Stimulated activated CD8-positive, alpha-beta memory T cell treated with anti-CD3 and anti-CD28 coated beads, Interleukin-7, amount 100 ng/mL, for 4 hours (primary cell): ENCODE results near the gene MTCH1.

Experiments
- DNase-seq, 2 donors: peaks; one replicate each; pipeline ENCODE4 v3.0.0-alpha.2; 2020; ENCODE audit warnings: low read depth in 2 of 2

The MTCH1 gene, protein sequence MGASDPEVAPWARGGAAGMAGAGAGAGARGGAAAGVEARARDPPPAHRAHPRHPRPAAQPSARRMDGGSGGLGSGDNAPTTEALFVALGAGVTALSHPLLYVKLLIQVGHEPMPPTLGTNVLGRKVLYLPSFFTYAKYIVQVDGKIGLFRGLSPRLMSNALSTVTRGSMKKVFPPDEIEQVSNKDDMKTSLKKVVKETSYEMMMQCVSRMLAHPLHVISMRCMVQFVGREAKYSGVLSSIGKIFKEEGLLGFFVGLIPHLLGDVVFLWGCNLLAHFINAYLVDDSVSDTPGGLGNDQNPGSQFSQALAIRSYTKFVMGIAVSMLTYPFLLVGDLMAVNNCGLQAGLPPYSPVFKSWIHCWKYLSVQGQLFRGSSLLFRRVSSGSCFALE

DNA sequence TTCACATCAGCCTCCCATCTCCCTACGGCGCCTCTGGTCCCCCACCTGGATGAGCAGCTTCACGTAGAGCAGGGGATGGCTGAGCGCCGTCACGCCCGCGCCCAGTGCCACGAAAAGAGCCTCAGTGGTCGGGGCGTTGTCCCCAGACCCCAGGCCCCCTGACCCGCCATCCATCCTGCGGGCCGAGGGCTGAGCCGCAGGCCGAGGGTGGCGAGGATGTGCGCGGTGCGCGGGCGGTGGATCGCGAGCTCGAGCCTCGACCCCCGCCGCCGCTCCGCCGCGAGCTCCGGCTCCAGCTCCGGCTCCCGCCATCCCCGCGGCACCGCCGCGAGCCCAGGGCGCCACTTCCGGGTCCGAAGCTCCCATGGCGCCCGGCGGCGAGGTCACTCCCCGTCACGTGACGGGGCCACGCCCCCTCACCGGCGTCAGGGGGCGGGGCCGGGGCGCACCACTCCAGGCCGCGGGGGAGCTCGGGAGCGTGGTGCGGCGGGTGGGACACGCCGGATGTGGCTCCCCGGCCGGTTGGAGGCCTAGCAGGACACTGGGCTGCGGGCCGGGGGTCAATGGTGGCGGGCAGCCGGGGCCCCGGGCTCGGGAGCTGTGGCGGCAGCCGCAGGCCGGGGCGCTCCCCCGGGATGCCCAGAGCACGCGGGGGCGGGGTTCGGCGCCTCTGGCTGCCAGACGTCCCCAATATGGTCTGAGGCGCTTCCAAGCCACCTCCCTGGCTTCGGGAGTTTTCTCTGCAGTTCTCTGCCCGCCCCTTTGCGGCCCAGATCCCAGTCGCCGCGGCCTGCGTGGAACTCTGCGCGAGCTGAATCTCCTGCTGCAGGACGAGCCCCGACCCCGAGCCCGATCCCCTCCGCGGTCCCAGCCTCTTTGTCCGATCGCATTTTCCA lies at the start of gene MTCH1:
MTCH1 (minus strand) TSS at position 389 of the 896 bp plus-strand sequence; CDS start at position 366, 23 bp downstream.
- peak; percentile 55 to 80 for DNase-seq

DNA sequence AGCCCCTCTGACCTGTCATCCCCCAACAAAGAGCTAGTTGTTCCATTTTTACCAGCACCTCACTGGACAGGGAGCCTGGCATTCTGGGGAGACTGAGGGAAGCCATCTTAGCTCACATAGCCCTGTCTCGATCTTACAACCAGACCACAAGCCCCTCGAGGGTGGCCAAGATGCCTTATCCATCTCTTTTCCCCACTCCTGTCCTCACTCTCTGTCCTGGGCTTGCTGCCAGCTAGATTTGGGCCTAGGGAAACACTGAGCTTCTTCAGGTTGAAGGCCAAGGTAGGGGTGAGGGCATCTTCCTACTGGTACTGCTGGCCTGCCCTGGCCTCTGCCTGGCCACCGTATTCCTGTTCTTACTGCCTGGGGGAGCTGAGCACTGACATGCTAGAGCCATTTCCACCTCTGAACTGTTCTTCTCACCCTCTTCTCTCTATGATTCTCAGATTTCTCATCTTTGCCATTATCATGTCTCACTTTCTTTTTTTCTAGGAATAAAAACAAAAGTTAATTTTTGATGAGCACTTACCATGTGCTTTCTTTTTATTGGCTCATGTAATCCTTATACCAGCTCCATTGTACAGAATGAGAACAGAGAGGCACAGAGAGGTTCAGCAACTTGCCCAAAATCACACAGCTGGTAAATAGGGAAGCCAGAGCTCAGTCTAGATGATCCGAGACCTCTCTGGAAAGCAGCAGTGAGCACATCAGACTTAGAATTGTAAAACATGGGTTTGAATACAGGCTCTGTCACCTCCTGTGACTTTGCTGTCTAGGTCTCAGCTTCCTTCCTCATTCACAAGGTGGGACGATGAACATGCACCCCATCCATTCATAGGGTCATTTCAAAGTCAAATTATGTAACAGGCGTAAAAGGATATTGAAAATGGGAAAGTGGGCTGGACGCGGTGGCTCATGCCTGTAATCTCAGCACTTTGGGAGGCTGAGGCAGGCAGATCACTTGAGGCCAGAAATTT lies 48.1 kb upstream of the MTCH1 start:
- no peak for DNase-seq

DNA sequence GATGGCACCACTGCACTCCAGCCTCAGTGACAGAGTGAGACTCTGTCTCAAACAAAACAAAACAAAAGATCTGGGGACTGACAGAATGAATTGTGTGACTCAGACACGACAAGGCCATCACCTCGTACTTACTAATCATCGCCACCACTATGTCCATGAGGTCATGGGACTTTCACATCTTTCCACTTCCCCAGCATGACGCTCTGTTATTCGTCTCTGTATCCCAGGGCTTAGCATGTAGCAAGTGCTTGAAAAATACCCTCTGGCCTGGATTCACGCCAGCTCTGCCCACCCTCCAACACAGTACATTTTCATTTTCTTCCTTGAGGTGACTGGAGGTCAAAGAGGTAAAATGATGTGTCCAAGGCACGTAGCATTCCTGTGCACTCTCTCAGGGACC lies 47.3 kb upstream of the MTCH1 start:
- peak; percentile 17 to 26 for DNase-seq

DNA sequence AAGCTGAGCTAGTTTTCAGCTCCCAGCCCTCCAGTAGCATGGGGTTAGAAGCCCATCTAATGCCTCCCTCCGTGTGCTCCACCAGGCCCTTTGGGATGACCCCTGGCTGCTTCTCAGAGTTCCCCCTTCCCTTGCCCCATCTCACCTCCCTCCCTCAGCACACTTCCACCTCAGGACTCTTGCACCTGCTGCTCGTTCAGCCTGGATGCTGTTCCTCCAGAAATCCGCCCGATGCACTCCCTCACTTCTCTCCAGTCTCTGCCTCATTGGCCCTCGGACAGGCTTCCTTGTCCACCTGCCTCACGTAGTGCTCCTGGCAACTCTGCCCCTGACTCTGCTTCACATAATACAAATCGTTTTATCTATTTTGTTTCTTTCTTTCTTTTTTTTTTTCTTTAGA lies 46.2 kb upstream of the MTCH1 start:
- DNase-seq, result no peak

DNA sequence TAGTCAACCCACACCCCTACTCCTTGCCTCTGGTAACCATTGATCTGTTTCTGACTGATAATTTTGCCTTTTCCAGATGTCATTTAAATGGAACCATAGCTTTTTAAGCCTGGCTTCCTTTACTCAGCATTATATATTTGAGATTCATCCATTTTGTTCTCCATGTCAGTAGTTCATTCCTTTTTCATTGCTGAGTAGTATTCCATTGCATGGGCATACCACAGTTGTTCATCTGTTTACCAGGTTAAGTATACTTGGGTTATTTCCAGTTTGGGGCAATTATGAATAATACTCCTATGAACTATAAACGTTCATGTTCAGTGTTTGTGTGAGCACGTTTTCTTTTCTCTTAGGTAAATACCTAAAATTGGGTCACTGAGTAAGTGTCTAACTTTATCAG lies 44.6 kb upstream of the MTCH1 start:
- DNase-seq, result no peak

DNA sequence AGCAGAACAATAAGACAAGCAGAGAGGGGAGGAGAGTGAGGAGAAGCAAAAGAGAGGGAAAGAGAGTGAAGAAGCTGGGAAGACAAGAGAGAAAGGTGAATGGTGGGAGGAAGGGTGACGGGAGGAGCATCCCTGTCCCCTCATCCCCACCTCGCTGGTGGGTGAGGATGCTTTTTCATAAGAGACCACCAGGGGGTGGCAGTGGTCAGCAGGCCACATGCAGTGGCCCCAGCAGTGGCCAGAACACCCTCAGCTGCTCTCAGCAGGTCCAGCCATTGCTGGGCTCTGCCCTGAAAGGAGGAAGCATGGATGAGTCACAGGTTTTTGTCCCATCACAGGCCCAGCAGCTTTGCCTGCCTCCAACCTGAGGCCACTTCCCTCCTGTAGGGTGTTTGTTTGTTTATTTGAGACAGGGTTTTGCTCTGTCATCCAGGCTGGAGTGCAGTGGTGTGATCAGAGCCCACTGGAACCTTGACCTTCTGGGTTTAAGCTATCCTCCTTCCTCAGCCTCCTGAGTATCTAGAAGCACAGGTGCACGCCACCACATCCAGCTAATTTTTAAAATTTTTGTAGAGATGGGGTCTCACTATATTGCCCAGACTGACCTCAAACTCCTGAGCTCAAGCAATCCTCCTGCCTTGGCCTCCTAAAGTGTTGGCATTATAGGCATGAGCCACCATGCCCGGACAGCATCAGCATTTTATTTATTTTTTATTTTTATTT lies 43.4 kb upstream of the MTCH1 start:
- DNase-seq, result peak in 1 of 2 donors; percentile 18

DNA sequence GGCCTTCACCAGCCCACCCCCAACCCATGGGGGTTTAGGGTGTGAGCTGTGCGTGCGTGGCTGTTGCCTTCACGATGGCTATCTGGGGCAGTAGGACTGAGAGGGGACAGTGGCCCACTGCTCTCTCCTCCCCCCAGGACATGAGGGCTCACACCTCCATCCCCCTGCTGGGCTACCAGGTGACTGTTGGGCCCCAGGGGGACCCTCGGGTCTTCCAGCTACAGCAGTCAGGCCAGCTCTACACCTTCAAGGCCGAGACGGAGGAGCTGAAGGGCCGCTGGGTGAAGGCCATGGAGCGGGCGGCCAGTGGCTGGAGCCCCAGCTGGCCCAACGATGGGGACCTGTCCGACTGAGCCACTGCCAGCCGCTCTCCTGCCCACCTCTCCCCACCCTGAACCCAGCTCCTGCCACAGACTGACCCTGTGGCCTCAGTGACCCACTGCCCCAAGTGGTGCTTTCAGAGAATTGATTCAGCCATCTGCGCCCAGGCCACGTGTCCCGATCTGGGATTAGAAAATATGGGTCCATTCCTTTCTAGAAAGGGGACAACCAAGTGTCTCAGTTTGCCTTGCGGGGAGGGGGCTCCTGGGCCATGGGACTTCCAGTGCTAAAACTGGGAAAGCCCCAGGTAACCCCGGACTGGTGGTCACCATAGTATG lies 41.9 kb upstream of the MTCH1 start:
- DNase-seq, result no peak

DNA sequence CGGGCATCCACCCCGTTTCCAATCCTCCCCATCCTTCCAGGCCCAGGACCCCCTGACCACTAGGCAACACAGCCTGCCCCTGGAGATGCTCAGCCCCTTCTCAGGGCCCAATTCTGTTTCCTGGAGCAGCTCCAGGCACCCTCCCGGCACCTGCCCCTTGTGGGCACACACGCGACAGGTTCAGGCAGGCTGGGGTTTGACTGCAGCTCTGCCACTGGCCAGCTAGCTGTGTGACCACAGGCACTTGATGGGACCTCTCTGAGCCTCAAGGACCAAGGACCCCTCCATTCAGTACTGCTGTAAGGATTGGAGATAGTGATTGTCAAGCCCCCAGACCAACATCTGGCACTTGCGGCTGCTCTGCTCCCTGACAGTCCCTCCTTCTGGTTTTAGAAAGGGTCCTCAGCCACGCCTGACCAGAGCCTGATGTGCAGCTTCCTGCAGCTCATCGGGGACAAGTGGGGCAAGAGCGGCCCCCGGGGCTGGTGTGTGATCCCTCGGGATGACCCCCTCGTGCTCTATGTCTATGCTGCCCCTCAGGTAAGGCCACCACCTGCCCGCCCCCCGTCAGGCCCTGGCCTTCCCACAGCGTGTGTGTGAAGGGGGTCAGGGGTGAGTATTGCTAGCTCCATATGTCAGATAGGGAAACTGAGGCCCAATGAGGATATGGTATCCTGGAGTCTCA lies 41.2 kb upstream of the MTCH1 start:
- no peak for DNase-seq

DNA sequence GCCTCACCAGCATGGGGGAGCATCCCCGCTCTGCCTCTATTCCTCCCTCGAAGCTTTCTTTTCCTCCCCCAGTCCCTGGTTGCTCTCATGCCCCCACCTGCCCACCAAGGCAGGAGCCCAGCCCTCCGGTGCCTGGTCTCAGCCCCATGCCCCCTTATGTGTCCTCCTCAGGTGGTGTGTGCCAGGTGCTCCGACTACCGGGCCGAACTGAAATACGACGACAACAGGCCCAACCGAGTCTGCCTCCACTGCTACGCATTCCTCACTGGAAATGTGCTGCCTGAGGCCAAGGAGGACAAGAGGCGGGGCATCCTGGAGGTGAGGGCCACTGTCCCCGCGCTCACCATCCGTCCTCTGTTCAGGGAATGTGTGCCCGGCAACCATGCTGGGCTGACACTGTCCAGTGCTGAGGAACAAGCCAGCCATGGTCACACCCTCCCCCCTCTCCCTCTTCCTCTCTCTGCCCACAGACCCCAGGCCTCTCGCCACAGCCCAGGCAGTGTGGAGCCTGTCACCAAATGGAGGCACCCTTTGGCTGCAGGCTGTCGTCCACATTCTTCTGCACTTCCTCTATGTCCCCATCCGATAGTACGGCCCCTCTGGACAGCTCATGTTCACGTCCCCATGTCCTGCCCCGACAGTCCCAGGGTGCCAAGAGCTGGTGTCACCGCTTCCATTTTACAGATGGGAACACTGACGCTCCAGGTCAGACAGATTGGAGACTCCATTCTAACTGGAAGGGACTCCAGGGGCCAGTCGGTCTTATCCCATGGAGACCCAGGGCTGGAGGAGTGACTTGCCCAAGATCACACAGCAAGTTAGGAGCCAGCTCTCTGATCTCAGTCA lies 39.8 kb upstream of the MTCH1 start:
- DNase-seq, result no peak

DNA sequence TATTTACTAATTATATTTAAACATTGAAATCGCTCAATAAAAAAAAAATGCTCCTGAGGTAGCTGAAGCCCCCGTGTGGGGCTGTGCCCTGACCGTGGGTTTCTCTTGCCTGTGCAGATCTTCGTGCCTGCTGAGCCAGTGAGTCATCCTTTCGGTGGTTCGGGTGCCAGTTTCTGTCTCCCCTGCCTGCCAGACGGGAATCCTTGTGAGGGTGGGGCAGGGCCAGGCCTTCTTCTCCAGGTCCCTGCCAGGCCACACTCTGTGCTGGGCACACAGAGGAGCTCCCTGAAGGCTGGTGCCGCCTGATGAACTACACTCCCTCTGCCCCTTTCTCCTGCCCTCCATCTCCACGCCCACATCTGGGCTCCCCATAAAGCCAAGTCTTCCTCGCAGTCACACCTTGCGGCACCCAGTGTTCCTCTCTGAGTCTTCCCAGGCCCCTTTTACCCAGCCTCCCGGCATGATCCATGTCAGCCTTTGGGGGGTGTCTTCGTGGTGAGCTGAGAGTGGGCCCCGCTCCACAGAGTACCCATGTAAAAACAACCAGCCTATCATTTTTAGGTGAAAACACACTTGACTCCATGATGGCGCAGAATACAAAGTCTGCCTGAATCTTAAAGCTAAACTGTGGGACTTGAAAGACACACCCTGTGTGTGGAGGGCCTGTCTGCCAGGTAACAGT lies 38.8 kb upstream of the MTCH1 start:
- DNase-seq, result peak in 1 of 2 donors; percentile 35

DNA sequence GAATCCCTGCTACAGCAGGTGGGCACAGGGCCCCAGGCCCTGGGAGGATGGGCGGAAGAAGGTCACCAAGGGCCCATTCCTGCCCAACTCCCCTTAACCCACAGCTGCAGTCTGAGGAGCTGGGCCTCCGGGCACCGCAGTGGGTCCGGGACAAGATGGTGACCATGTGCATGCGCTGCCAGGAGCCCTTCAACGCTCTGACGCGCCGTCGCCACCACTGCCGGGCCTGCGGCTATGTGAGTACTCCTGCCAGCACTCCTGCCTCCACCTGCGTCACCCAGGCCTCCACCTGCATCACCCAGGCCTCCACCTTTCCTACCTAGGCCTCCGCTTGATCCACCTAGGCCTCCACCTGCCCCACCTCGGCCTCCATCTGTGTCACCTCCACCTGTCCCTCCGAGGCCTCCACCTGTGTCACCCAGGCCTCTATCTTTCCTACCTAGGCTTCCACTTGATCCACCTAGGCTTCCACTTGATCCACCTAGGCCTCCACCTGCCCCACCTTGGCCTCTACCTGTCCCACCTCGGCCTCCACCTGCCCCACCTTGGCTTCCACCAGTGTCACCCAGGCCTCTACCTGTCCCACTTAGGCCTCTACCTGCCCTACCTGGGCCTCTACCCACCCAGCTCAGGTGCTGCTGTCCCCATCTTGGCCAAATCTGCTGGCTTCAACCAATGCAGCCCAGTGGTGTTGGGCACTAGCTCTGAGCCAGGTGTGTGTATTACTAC lies 36.3 kb upstream of the MTCH1 start:
- DNase-seq, result no peak

DNA sequence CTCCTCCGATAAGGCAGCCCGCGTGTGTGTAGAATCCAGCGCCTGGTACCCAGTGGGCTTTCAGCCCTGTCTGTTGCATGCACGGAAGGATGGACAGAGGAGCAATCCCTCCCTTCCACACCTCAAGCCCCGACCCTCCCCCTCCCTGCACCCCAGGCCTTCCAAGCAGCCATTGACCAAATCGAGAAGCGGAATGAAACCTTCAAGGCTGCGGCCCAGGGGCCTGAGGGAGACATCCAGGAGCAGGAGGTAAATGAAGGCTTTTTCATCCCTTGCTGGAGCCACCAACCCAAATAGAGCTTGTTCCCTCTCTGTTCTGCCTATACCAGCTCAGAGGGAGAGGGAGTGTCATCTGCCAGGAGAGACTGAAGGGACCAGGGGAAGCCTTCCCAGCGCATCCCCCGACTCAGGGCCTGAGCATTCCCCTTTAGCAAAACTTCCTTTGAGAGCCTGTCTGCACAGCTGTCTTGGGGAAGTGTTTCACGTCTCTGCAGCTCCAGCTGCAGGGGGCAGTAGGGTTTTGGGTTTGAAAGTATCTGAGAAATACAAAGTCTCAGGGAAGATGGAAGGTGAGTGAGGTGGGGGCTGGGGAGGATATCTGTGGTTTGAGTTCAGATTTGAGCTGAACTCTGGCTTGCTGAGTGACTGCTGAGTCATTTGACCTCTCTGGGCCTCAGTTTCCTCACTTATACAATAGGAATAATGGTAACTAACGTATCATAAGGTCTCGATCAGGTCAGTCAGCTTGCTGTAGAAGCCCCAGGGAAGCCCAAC lies 35.5 kb upstream of the MTCH1 start:
- peak; percentile 45 to 55 for DNase-seq

DNA sequence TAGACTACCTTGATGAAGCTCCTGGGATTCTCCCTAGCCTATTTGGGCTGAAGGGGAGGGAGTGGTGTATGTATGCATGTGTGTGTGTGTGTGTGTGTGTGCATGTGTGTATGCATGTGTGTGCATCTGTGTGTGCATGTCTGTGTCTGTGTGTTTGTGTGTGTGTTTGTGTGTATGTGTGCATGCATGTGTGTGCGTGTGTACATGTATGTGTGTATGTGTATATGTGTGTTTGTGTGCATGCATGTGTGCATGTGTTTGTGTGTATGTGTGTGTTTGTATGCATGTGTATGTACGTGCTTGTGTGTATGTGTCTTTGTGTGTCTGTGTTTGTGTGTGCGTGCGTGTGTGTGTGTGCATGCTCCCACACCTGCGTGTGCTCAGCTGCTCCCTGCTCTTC lies 34.8 kb upstream of the MTCH1 start:
- DNase-seq, result no peak

DNA sequence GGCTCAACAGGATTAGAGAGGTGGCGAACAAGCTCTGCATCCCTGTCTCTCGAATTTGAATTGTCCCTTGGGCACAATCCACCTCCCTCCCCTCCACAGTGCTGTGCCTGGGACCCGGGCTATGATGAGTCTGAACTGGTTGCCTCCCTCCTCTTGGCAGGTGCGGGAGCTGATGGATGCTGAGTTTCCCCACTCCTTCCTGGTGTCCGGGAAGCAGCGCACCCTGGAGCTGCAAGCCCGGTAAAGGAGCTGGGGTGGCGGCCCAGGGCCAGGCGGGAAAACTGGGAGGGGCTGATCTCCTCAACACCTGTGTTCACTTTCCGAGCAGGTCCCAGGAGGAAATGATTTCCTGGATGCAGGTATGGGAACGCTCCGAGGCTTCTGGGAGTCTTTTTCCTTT lies 34.4 kb upstream of the MTCH1 start:
- DNase-seq, result no peak

DNA sequence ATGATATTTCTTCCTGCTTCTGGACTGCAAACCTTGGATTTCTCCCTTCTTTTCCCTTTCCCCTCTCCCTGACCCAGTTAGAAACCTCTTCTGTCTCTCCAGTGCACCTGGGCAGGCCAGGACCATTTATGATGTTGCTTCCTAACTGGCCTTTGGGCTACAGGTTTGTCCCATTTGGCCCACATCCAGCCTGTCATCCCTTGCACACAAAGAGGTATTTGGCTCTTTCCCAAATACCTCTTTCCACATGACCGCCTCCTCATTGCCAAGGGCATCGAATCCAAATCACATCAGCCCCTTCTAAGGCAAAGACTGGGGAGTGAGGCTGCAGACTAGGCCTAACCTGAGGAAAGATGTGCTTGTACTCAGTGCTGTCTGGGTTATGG lies 33.1 kb upstream of the MTCH1 start:
- DNase-seq, result no peak

DNA sequence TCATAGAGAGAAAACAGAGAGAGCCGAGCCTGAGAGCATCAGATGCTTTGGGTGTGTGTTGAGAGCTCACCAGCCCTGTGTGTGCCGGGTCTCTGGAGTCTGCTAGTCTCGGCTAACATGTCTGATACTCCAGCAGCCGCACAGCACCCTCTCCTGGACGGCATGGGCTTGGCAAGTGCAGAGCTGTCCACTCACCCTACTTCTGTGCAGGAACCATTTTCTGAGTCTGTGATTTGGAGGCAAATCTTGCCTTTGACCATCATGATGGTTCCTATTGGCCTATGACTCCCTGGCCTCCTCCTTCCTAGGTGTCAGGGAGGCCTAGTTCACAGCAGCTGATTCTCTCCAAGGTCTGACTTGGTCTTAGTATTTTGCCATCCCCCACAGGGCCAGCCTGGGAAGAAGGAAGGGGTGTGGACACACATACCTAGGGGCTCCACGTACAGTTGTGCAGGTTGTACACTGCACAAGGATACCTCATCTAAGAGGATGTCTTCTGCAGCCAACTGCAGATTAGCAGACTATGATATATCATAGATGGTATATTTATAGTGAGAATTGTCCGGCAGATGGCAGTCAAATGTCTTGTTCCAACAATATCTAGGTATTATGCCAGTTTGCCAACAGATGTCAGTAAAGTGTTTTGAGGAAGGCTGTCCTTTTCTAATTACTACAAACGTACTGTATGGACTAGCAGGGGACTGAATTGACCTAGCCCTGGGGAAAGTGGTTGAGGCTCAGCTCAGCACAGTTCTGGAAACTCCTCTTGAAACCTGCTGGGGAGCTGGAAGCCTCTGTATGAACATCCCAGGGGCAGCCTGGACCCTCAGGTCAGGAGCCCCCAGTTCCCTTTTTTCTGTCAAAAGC lies 32.4 kb upstream of the MTCH1 start:
- DNase-seq, result peak; percentile 74 to 82
